Sigmoid colon (tissue), 7 donors: ENCODE data around the gene IL12RB2. TPM values are rescaled to one million over a fixed set of nuclear protein-coding genes. Genes with fewer than 3 reads are reported as not detected.
"Not testable (repeated sequence)": the region's sequence is repeated elsewhere in the genome, so short reads cannot be mapped to it uniquely, and the experiment has no call there.

Experiments used
- DNase-seq: peaks from one replicate; pipeline ENCODE4 v3.0.0-alpha.2; 2019
- H3K27ac ChIP-seq, 4 donors: fragments of 200-600 bp; sonication (generic); one replicate each; pipeline ENCODE4 v1.5.1; 2016 to 2019; ENCODE audit warnings: mild to moderate bottlenecking in 1 of 4
- H3K27me3 ChIP-seq, 3 donors: fragments of 200-600 bp; sonication (generic); one replicate each; pipeline ENCODE4 v1.5.1; 2019; ENCODE audit warnings: mild to moderate bottlenecking in 1 of 3
- H3K36me3 ChIP-seq, 4 donors: fragments of 200-600 bp; sonication (generic); one replicate each; pipeline ENCODE4 v1.5.1; 2016 to 2019
- H3K4me1 ChIP-seq, 4 donors: fragments of 200-600 bp; sonication (generic); one replicate each; pipeline ENCODE4 v1.5.1; 2017 to 2019
- H3K4me3 ChIP-seq, 4 donors: fragments of 200-600 bp; sonication (generic); one replicate each; pipeline ENCODE4 v1.5.1; 2017 to 2019; ENCODE audit warnings: mild to moderate bottlenecking in 2 of 4, moderate library complexity in 1 of 4
- H3K9me3 ChIP-seq, 4 donors: fragments of 200-600 bp in 3 of 4; sonication (generic) in 3 of 4; one replicate each; pipeline versions ENCODE4 v1.5.1 to v1.6.1; 2013 to 2019
- CTCF ChIP-seq, 4 experiments: fragments of 450-650 bp in 3 of 4; fragments of 200-600 bp in 1 of 4; IDR thresholded peaks; one replicate each; pipeline ENCODE4 v1.5.1; 2016 to 2019; ENCODE audit warnings: antibody characterized with exemption in 4 of 4, mild to moderate bottlenecking in 3 of 4, moderate library complexity in 2 of 4
- EP300 ChIP-seq, 4 donors: sonication (generic); formaldehyde crosslinking; IDR thresholded peaks; one replicate each; pipeline ENCODE4 v1.6.1; 2017; ENCODE audit warnings: antibody characterized with exemption in 4 of 4
- POLR2A ChIP-seq, 2 donors: fragments of 450-650 bp; IDR thresholded peaks; one replicate each; pipeline ENCODE4 v1.6.1; 2016; ENCODE audit warnings: antibody characterized with exemption in 2 of 2, mild to moderate bottlenecking in 2 of 2, moderate library complexity in 2 of 2
- POLR2AphosphoS5 ChIP-seq, 4 donors: sonication (generic); formaldehyde crosslinking; IDR thresholded peaks; one replicate each; pipeline ENCODE4 v1.6.1; 2017; ENCODE audit warnings: antibody characterized with exemption in 4 of 4
- WGBS, 2 donors: extraction: QIAGEN DNeasy Blood & Tissue Kit; methylation state at CpG; one replicate each; pipeline ENCODE4 v1.1.7; 2013; 5-methylcytosine and 5-hydroxymethylcytosine counted together
- intact Hi-C: fragments of 100-400 bp; cut with DNase I; formaldehyde crosslinking; loops from one replicate; pipeline ENCODE4 v1.15.1; 2023
- polyA plus RNA-seq, 3 donors: library from polyadenylated mRNA; stranded (reverse); fragments of 200-250 nt; gene quantifications; one replicate each; pipeline ENCODE4 v1.2.3, GENCODE V29; 2013
- small RNA-seq, 3 donors: library from RNA; depleted of rRNA; stranded (forward); fragments of <200 nt; gene quantifications; one replicate each; pipeline ENCODE3, GENCODE V24; 2016
- total RNA-seq, 4 donors: library from RNA; depleted of rRNA; stranded (reverse); fragments of >200 nt; gene quantifications; one replicate each; pipeline ENCODE4 v1.1.0, GENCODE V29; 2016
- donor health status: healthy with polysubstance abuse.
- donor health status: Bipolar disorder and iron deficiency.
- donor health status: healthy.

Gene IL12RB2
- total and polyA plus RNA-seq, 7 donors: 0.99 to 2.1 (median 1.3) TPM; not detected in 3

DNA sequence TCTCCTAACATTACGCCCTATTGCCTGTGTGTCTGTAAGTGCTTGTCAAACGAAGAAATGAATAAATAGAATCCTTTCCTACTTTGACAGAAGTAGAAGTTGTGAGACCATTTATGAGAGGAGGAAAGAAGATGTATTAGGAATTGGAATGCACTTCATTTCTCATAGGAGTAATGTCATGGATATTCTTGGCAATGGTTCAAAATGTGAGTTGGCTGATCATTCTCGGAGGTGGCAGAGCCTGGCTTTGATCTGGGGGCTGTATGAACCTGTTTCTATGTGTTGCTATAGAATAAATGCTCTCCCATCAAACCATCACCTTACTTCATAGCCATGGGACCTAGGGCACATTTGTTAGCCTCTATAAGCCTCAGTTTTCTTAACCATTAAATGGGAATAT is 132.7 kb downstream of the IL12RB2 start:
- Histone ChIP-seq H3K36me3 (no peaks in the 10 kb centered on the region), H3K27ac (no peak overlapping the region), H3K4me1 (peaks cover 0 to 20% (median 14%) of the 10 kb centered on the region in 4 donors), H3K27me3 (no peaks in the 10 kb centered on the region), H3K9me3 (no peaks in the 10 kb centered on the region), H3K4me3 (no peak overlapping the region)
- 83 to 88% methylated on average over 3 of the region's 3 CpGs for WGBS, 2 donors
- intact Hi-C loops: no loop called here
- DNase-seq: no peak
- TF ChIP-seq POLR2AphosphoS5 (IDR thresholded peaks at IDR 0.05) (no peak), CTCF (IDR thresholded peaks at IDR 0.05) (no peak), POLR2A (IDR thresholded peaks at IDR 0.05) (no peak), EP300 (IDR thresholded peaks at IDR 0.05) (no peak)

- intact Hi-C loops: no loop called here
- no peaks in the 10 kb centered on the region for H3K36me3 ChIP-seq
- no peaks in the 10 kb centered on the region for H3K27me3 ChIP-seq
- H3K9me3 ChIP-seq: no peaks in the 10 kb centered on the region
- WGBS, 2 donors: 35 to 45% methylated on average over 3 of the region's 3 CpGs
- peaks cover 0 to 20% (median 14%) of the 10 kb centered on the region in 4 donors for H3K4me1 ChIP-seq
- DNase-seq: peak; percentile 74
- H3K4me3 ChIP-seq: no peak overlapping the region
- TF ChIP-seq POLR2AphosphoS5 (IDR thresholded peaks at IDR 0.05) (no peak), EP300 (IDR thresholded peaks at IDR 0.05) (no peak), POLR2A (IDR thresholded peaks at IDR 0.05) (no peak), CTCF (IDR thresholded peaks at IDR 0.05) (no peak)
- peak overlapping the region in 3 of 4 donors; percentile 25 to 39 (median 26) for H3K27ac ChIP-seq
These were observed 133.5 kb downstream of the IL12RB2 start for GRCh38 chr1:67441183-67441582.

- H3K4me3 ChIP-seq: no peak overlapping the region
- peaks cover 0 to 20% (median 14%) of the 10 kb centered on the region in 4 donors for H3K4me1 ChIP-seq
- intact Hi-C loops: no loop called here
- H3K27me3 ChIP-seq: no peaks in the 10 kb centered on the region
- no peak for DNase-seq
- TF ChIP-seq POLR2A (IDR thresholded peaks at IDR 0.05): no peak
- no peak for TF ChIP-seq POLR2AphosphoS5 (IDR thresholded peaks at IDR 0.05)
- TF ChIP-seq EP300 (IDR thresholded peaks at IDR 0.05): no peak
- TF ChIP-seq CTCF (IDR thresholded peaks at IDR 0.05): no peak
- no peaks in the 10 kb centered on the region for H3K9me3 ChIP-seq
- H3K27ac ChIP-seq: peak overlapping the region in 3 of 4 donors; percentile 25 to 39 (median 26)
- no peaks in the 10 kb centered on the region for H3K36me3 ChIP-seq
- WGBS, 2 donors: 71 to 85% methylated on average over 2 of the region's 2 CpGs
These were observed 134.1 kb downstream of the IL12RB2 start for GRCh38 chr1:67441739-67442281.

- DNase-seq, H3K4me3 ChIP-seq, H3K27me3 ChIP-seq, H3K27ac ChIP-seq, intact Hi-C loops, H3K9me3 ChIP-seq, H3K36me3 ChIP-seq: not testable (repeated sequence)
- 63 to 81% methylated on average over 5 of the region's 5 CpGs for WGBS, 2 donors
- peaks cover 0 to 11% (median 8%) of the 10 kb centered on the region in 4 donors for H3K4me1 ChIP-seq
These were observed 138.3 kb downstream of the IL12RB2 start for GRCh38 chr1:67446014-67446413.

Small RNA genes lying within 50 kb of the gene (small RNA-seq; reads per million reads assigned to genes)
- 0 reads per million in 3 donors for gene RNU4ATAC4P
- gene RNU6-387P: 0 reads per million in 3 donors

Other genes with a start within 250 kb of the IL12RB2 start
- not detected for gene C1orf141, start 172.9 kb upstream of the IL12RB2 start, total RNA-seq
- gene C1orf141, start 172.9 kb upstream of the IL12RB2 start, polyA plus RNA-seq: not detected
- not detected for gene IL23R, start 141.4 kb upstream of the IL12RB2 start, total RNA-seq
- under 1 TPM; 0.58 to 0.69 (median 0.60) TPM for gene IL23R, start 141.4 kb upstream of the IL12RB2 start, polyA plus RNA-seq
- gene SERBP1, start 122.5 kb downstream of the IL12RB2 start, total RNA-seq: 100 to 1,000 TPM; 201 to 236 (median 225) TPM
- 100 to 1,000 TPM; 112 to 178 (median 133) TPM for gene SERBP1, start 122.5 kb downstream of the IL12RB2 start, polyA plus RNA-seq